SKM-1 (cell line): ENCODE data around the gene CCDC122.
"Not testable (repeated sequence)": the region's sequence is repeated elsewhere in the genome, so short reads cannot be mapped to it uniquely, and the experiment has no call there.

Source experiments
- DNase-seq: peaks from one replicate; lab custom pipeline; 2025; ENCODE audit not compliant: unreplicated experiment; lab: John Stamatoyannopoulos, UW

The CCDC122 gene

GRCh38 chr13:43877766-43878165 lies 1.8 kb downstream of the CCDC122 start:
- no peak for DNase-seq

GRCh38 chr13:43877326-43877725 lies 2.2 kb downstream of the CCDC122 start:
- DNase-seq: no peak

- DNase-seq: no peak
Observed at GRCh38 chr13:43876366-43876765, 3.2 kb downstream of the CCDC122 start.

- DNase-seq: peak; percentile 13
Observed at GRCh38 chr13:43874504-43875092, 4.9 kb downstream of the CCDC122 start.

GRCh38 chr13:43872181-43872580 lies 7.4 kb downstream of the CCDC122 start:
- DNase-seq: no peak

- no peak for DNase-seq
Observed at GRCh38 chr13:43865892-43866291, 13.6 kb downstream of the CCDC122 start.

GRCh38 chr13:43864921-43865320 lies 14.6 kb downstream of the CCDC122 start:
- DNase-seq: no peak

- DNase-seq: no peak
Observed at GRCh38 chr13:43861863-43862262, 17.7 kb downstream of the CCDC122 start.

GRCh38 chr13:43852923-43853404 lies 26.6 kb downstream of the CCDC122 start:
- no peak for DNase-seq

- DNase-seq: no peak
Observed at GRCh38 chr13:43850873-43851272, 28.7 kb downstream of the CCDC122 start.

GRCh38 chr13:43848001-43848649 lies 31.4 kb downstream of the CCDC122 start:
- DNase-seq: peak; percentile 84

- DNase-seq: no peak
Observed at GRCh38 chr13:43846496-43847158, 32.9 kb downstream of the CCDC122 start.

GRCh38 chr13:43838909-43839308 lies 40.6 kb downstream of the CCDC122 start:
- no peak for DNase-seq

- DNase-seq: no peak
Observed at GRCh38 chr13:43835701-43836100, 43.8 kb downstream of the CCDC122 start.

GRCh38 chr13:43831088-43831487 lies 48.5 kb downstream of the CCDC122 start:
- no peak for DNase-seq

- peak; percentile 63 for DNase-seq
Observed at GRCh38 chr13:43830497-43830881, 49.1 kb downstream of the CCDC122 start.

GRCh38 chr13:43824656-43825055 lies 54.9 kb downstream of the CCDC122 start:
- DNase-seq: not testable (repeated sequence)

GRCh38 chr13:43822969-43823368 lies 56.6 kb downstream of the CCDC122 start:
- no peak for DNase-seq

- DNase-seq: no peak
Observed at GRCh38 chr13:43816401-43816889, 63.1 kb downstream of the CCDC122 start.

GRCh38 chr13:43815204-43815603 lies 64.3 kb downstream of the CCDC122 start:
- DNase-seq: no peak

GRCh38 chr13:43808676-43809075 lies 70.9 kb downstream of the CCDC122 start:
- no peak for DNase-seq

GRCh38 chr13:43805681-43806128 lies 73.8 kb downstream of the CCDC122 start:
- DNase-seq: no peak
